ENCODE measurements around the gene BUB1.

DNA sequence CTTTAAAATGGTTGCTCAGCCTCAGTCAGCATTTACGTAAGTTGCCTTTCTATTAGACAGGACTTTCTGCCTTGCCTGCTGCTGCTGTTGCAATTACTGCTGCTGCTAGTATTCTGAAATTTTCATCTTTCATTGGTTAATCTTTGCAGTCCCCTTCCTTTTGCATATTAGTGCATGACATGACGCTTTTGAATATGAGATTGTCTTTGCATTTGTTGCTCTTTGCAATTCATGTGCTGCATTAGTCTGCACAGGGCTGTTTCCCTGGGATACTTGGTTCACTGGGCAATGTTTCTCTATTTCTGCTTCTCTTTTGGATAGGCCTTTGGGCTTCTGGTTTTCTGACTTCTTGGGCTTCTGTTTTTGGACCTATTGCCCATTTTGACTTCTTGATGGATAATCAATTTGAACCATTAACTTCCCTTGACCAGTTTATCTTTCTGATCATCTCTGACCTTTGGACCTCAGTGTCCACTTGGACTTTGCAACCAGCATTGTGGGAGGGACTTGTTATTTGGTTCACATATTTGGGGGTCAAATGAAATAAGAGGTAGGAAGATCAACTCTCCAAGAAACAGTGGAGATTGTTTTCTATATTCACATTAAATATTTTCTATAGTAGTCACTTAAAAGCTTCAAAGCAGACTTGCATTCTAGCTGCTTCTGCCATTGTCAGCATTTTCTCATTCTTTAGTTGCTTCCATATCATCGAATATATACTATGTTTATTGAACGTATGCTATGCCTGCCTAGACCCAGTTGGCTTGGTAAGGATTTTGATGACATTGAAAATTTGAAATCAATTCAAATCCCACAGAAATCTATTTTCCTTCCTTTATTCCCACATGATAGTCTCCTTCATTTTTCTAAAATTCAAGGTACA lies 12.5 kb upstream of the BUB1 start:
- TF ChIP-seq, protein P1, sequence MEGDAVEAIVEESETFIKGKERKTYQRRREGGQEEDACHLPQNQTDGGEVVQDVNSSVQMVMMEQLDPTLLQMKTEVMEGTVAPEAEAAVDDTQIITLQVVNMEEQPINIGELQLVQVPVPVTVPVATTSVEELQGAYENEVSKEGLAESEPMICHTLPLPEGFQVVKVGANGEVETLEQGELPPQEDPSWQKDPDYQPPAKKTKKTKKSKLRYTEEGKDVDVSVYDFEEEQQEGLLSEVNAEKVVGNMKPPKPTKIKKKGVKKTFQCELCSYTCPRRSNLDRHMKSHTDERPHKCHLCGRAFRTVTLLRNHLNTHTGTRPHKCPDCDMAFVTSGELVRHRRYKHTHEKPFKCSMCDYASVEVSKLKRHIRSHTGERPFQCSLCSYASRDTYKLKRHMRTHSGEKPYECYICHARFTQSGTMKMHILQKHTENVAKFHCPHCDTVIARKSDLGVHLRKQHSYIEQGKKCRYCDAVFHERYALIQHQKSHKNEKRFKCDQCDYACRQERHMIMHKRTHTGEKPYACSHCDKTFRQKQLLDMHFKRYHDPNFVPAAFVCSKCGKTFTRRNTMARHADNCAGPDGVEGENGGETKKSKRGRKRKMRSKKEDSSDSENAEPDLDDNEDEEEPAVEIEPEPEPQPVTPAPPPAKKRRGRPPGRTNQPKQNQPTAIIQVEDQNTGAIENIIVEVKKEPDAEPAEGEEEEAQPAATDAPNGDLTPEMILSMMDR (IDR thresholded peaks at IDR 0.05), result no peak
- no peak for TF ChIP-seq POLR2AphosphoS5 (IDR thresholded peaks at IDR 0.05)
